Measurements from ENCODE around the gene UNC5A.

The UNC5A gene

DNA sequence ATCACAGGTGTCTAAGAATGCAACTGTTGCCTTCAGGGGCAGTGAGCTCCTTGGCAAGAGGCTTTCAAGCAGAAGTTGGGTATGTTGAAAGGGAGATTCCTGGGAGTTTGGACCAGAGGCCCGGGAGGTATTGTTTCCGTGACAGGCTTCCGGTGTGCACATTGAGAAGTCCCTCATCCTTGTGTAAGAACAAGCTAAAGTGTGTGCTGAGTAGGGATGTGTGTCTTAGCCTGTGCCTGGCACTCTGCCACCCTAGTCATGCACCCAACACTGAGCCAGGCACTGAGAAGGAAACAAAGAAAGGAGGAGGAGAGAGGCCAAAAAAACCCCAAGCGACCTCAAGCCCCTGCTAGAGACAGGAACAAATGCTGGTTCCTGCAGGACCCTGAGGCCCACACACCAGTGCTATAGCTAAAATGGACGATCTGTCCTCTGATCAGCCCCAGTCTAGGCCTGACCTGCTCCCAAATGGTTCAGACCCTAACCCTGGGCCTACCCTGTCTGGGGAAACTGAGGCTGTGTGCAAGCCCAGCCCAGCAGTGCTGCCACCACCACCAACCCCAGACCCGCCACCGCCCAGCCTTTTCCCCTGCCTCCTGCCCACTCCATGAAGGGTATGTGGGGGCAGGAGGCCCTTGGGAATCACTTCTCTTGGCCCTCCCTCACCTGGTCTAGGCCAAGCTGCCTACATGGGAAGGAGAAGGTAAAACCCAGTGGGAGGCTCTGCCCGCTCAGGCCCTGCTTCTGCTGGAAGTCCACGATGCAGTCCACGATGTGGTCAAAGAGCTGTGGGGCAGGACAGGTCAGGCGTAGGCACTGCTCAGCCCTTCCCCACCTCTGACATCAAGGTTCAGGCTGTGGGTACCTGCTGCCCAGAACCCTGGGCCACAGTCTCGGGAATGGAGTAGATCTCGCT, 76.2 kb downstream of the UNC5A start:
- Histone ChIP-seq H3K4me2 (ENCODE audit: low read length) (no peak overlapping the region), H2AFZ (ENCODE audit: insufficient read depth, low read length, poor library complexity) (no peak overlapping the region), H3K4ac (ENCODE audit: low read depth, low read length) (no peak overlapping the region), H2BK120ac (ENCODE audit: insufficient read depth, low read length, poor library complexity) (no peak overlapping the region), H3K4me3 (ENCODE audit: low read depth, low read length) (no peak overlapping the region), H2BK5ac (ENCODE audit: low read depth, low read length, poor library complexity) (no peak overlapping the region), H3K14ac (ENCODE audit: low read length) (no peak overlapping the region), H3K27ac (ENCODE audit: low read depth, low read length) (no peak overlapping the region), H4K12ac (ENCODE audit: low read depth, low read length) (no peak overlapping the region), H2AK5ac (ENCODE audit: low read length) (no peak overlapping the region), H4K91ac (ENCODE audit: low read depth, low read length) (no peak overlapping the region), H3K9ac (ENCODE audit: low read length) (no peak overlapping the region), H3K27me3 (ENCODE audit: insufficient read depth, low read length) (no peaks in the 10 kb centered on the region), H3K79me1 (ENCODE audit: low read length) (no peaks in the 10 kb centered on the region), H3K23ac (ENCODE audit: low read length) (no peak overlapping the region), H3K36me3 (ENCODE audit: control insufficient read depth in 1 of 2, insufficient read depth in 2 of 2, low read length in 2 of 2) (no peaks in the 10 kb centered on the region), H3K18ac (ENCODE audit: low read length) (no peak overlapping the region), H4K8ac (ENCODE audit: low read depth, low read length) (no peak overlapping the region), H3K9me3 (ENCODE audit: insufficient read depth, low read depth, low read length) (peaks cover 7% of the 10 kb centered on the region), H3K79me2 (ENCODE audit: control insufficient read depth, insufficient read depth, low read length, poor library complexity) (no peaks in the 10 kb centered on the region), H3K4me1 (ENCODE audit: control insufficient read depth in 1 of 2, insufficient read depth in 2 of 2, low read length in 2 of 2) (no peaks in the 10 kb centered on the region), H2BK12ac (ENCODE audit: low read length) (no peak overlapping the region)
- no CpG with 5 or more reads among the region's 13 CpGs for WGBS (ENCODE audit: extremely low coverage, insufficient coverage, insufficient read length)
- DNase-seq: no peak

DNA sequence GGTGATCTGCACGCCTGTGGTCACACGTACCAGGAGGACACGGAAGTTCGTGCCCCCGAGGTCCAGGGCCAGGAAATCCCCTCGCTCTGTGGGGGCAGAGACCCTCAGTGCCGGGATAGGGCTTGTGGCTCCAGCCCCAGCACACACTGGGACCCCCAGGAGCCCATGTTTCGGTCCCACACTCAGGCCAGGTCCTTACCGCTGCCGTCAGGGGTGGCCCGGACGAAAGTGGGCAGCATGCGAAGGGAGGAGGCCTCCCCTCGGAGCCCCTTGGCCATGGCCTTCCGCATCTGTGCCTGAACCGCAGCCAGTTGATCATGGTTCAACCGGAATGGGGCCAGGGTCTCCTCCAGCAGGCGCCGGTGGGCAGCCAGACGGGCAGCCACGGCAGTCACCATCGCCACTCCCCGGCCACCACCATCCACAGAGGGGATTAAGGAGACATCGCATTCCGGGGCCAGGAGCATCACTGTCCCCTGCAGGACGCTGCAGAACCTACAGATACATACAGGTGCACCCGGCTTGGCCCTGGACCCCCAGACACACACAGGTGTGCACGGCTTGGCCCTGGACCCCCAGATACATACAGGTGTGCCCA, 77.0 kb downstream of the UNC5A start:
- WGBS (ENCODE audit: extremely low coverage, insufficient coverage, insufficient read length): no CpG with 5 or more reads among the region's 28 CpGs
- peaks cover 7% of the 10 kb centered on the region for H3K9me3 ChIP-seq (ENCODE audit: insufficient read depth, low read depth, low read length)
- no peak overlapping the region for H4K8ac ChIP-seq (ENCODE audit: low read depth, low read length)
- H2AFZ ChIP-seq (ENCODE audit: insufficient read depth, low read length, poor library complexity): no peak overlapping the region
- no peak overlapping the region for H2BK5ac ChIP-seq (ENCODE audit: low read depth, low read length, poor library complexity)
- H3K14ac ChIP-seq (ENCODE audit: low read length): no peak overlapping the region
- H4K91ac ChIP-seq (ENCODE audit: low read depth, low read length): no peak overlapping the region
- H3K36me3 ChIP-seq (ENCODE audit: control insufficient read depth in 1 of 2, insufficient read depth in 2 of 2, low read length in 2 of 2): no peaks in the 10 kb centered on the region
- H3K4me1 ChIP-seq (ENCODE audit: control insufficient read depth in 1 of 2, insufficient read depth in 2 of 2, low read length in 2 of 2): no peaks in the 10 kb centered on the region
- no peak overlapping the region for H3K27ac ChIP-seq (ENCODE audit: low read depth, low read length)
- no peaks in the 10 kb centered on the region for H3K27me3 ChIP-seq (ENCODE audit: insufficient read depth, low read length)
- H3K79me1 ChIP-seq (ENCODE audit: low read length): no peaks in the 10 kb centered on the region
- H2BK120ac ChIP-seq (ENCODE audit: insufficient read depth, low read length, poor library complexity): no peak overlapping the region
- no peak overlapping the region for H3K4me2 ChIP-seq (ENCODE audit: low read length)
- H3K4me3 ChIP-seq (ENCODE audit: low read depth, low read length): no peak overlapping the region
- H2BK12ac ChIP-seq (ENCODE audit: low read length): no peak overlapping the region
- H3K9ac ChIP-seq (ENCODE audit: low read length): no peak overlapping the region
- no peak overlapping the region for H4K12ac ChIP-seq (ENCODE audit: low read depth, low read length)
- no peak overlapping the region for H3K4ac ChIP-seq (ENCODE audit: low read depth, low read length)
- no peak overlapping the region for H3K18ac ChIP-seq (ENCODE audit: low read length)
- DNase-seq: no peak
- no peaks in the 10 kb centered on the region for H3K79me2 ChIP-seq (ENCODE audit: control insufficient read depth, insufficient read depth, low read length, poor library complexity)
- no peak overlapping the region for H2AK5ac ChIP-seq (ENCODE audit: low read length)
- H3K23ac ChIP-seq (ENCODE audit: low read length): no peak overlapping the region

DNA sequence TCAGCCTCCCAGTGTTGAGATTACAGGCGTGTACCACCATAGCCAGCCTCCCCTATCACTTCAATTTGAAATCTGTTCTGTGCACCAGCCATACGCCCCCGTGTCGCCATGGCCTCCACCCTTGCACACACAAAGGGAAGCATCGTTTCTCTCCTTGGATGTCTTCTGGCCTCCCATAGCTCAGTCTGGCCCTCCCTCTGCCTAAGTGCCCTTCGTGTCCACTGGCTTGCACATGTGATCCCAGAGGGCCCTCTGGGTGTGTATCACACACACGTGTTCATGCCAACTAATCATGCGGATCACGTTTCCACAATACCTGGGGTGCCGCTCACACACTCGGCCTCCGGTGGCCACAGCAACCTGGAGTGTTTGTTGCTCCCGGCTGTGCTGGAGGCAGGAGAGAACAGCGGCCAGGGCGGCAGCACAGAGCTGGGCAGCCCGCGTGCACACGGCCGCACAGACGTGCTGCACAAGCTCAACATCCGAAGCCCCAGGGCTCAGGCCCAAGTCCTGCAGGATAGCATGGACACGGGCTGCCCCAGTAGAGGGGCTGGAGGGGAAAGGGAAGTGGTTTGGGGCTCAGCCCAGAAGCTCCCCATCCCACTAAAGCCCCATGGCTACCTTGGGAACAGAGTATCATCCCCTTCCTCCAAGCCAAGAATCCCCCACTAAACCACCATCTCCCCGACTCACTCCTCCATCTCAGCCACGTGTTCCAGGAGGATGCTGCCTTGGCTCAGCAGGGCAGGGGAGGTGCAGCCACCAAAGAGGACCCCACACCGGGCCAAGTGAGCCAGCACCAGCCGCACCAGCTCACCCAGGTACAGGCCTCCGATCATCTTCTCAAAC, 77.9 kb downstream of the UNC5A start:
- H4K12ac ChIP-seq (ENCODE audit: low read depth, low read length): no peak overlapping the region
- H2BK5ac ChIP-seq (ENCODE audit: low read depth, low read length, poor library complexity): no peak overlapping the region
- no peak overlapping the region for H4K91ac ChIP-seq (ENCODE audit: low read depth, low read length)
- H3K18ac ChIP-seq (ENCODE audit: low read length): no peak overlapping the region
- H4K8ac ChIP-seq (ENCODE audit: low read depth, low read length): no peak overlapping the region
- no peak overlapping the region for H2AFZ ChIP-seq (ENCODE audit: insufficient read depth, low read length, poor library complexity)
- no peaks in the 10 kb centered on the region for H3K27me3 ChIP-seq (ENCODE audit: insufficient read depth, low read length)
- H3K9ac ChIP-seq (ENCODE audit: low read length): no peak overlapping the region
- no peak overlapping the region for H3K27ac ChIP-seq (ENCODE audit: low read depth, low read length)
- WGBS (ENCODE audit: extremely low coverage, insufficient coverage, insufficient read length): no CpG with 5 or more reads among the region's 27 CpGs
- no peaks in the 10 kb centered on the region for H3K79me1 ChIP-seq (ENCODE audit: low read length)
- H3K79me2 ChIP-seq (ENCODE audit: control insufficient read depth, insufficient read depth, low read length, poor library complexity): no peaks in the 10 kb centered on the region
- no peak overlapping the region for H2BK12ac ChIP-seq (ENCODE audit: low read length)
- no peak for DNase-seq
- peaks cover 7% of the 10 kb centered on the region for H3K9me3 ChIP-seq (ENCODE audit: insufficient read depth, low read depth, low read length)
- H3K36me3 ChIP-seq (ENCODE audit: control insufficient read depth in 1 of 2, insufficient read depth in 2 of 2, low read length in 2 of 2): no peaks in the 10 kb centered on the region
- H3K14ac ChIP-seq (ENCODE audit: low read length): no peak overlapping the region
- H3K4me1 ChIP-seq (ENCODE audit: control insufficient read depth in 1 of 2, insufficient read depth in 2 of 2, low read length in 2 of 2): no peaks in the 10 kb centered on the region
- no peak overlapping the region for H2AK5ac ChIP-seq (ENCODE audit: low read length)
- H3K23ac ChIP-seq (ENCODE audit: low read length): no peak overlapping the region
- H3K4me3 ChIP-seq (ENCODE audit: low read depth, low read length): no peak overlapping the region
- no peak overlapping the region for H2BK120ac ChIP-seq (ENCODE audit: insufficient read depth, low read length, poor library complexity)
- no peak overlapping the region for H3K4me2 ChIP-seq (ENCODE audit: low read length)
- no peak overlapping the region for H3K4ac ChIP-seq (ENCODE audit: low read depth, low read length)

DNA sequence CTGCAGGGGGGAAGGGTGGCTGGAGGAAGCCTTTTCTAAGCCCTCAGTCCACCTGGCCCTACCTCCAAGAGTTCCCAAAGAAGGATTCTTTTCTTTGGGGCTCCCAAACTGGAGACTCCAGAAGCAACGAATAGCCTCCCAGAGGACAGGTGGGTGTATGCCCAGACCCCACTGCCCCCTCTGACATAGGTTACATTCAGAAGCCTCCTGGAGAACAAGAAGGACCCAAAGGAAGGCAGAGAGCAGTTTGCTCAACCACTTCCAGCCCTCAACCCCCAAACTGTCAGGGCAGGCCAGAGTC, 78.5 kb downstream of the UNC5A start:
- no peak overlapping the region for H3K27ac ChIP-seq (ENCODE audit: low read depth, low read length)
- H3K4ac ChIP-seq (ENCODE audit: low read depth, low read length): no peak overlapping the region
- no peak overlapping the region for H3K4me2 ChIP-seq (ENCODE audit: low read length)
- H3K18ac ChIP-seq (ENCODE audit: low read length): no peak overlapping the region
- H3K9me3 ChIP-seq (ENCODE audit: insufficient read depth, low read depth, low read length): peaks cover 7% of the 10 kb centered on the region
- no peak overlapping the region for H4K12ac ChIP-seq (ENCODE audit: low read depth, low read length)
- no peak overlapping the region for H2AK5ac ChIP-seq (ENCODE audit: low read length)
- H4K8ac ChIP-seq (ENCODE audit: low read depth, low read length): no peak overlapping the region
- no CpG with 5 or more reads among the region's 1 CpG for WGBS (ENCODE audit: extremely low coverage, insufficient coverage, insufficient read length)
- H3K4me3 ChIP-seq (ENCODE audit: low read depth, low read length): no peak overlapping the region
- H3K9ac ChIP-seq (ENCODE audit: low read length): no peak overlapping the region
- no peaks in the 10 kb centered on the region for H3K79me2 ChIP-seq (ENCODE audit: control insufficient read depth, insufficient read depth, low read length, poor library complexity)
- H3K14ac ChIP-seq (ENCODE audit: low read length): no peak overlapping the region
- no peak overlapping the region for H3K23ac ChIP-seq (ENCODE audit: low read length)
- no peak overlapping the region for H2BK120ac ChIP-seq (ENCODE audit: insufficient read depth, low read length, poor library complexity)
- H3K27me3 ChIP-seq (ENCODE audit: insufficient read depth, low read length): no peaks in the 10 kb centered on the region
- DNase-seq: no peak
- no peak overlapping the region for H2BK12ac ChIP-seq (ENCODE audit: low read length)
- H3K36me3 ChIP-seq (ENCODE audit: control insufficient read depth in 1 of 2, insufficient read depth in 2 of 2, low read length in 2 of 2): no peaks in the 10 kb centered on the region
- H2AFZ ChIP-seq (ENCODE audit: insufficient read depth, low read length, poor library complexity): no peak overlapping the region
- no peak overlapping the region for H2BK5ac ChIP-seq (ENCODE audit: low read depth, low read length, poor library complexity)
- H4K91ac ChIP-seq (ENCODE audit: low read depth, low read length): no peak overlapping the region
- no peaks in the 10 kb centered on the region for H3K79me1 ChIP-seq (ENCODE audit: low read length)
- no peaks in the 10 kb centered on the region for H3K4me1 ChIP-seq (ENCODE audit: control insufficient read depth in 1 of 2, insufficient read depth in 2 of 2, low read length in 2 of 2)

Data from trophoblast cell (in vitro differentiated cells and primary cell).